Measurements from ENCODE around the gene GLI3. TPM values are rescaled to one million over a fixed set of nuclear protein-coding genes. Genes with fewer than 3 reads are reported as not detected.

GLI3 gene
- 10 to 100 TPM in 1 of 2 donors, 1 to 10 TPM in 1; 9.2 to 14.7 TPM for total RNA-seq

DNA sequence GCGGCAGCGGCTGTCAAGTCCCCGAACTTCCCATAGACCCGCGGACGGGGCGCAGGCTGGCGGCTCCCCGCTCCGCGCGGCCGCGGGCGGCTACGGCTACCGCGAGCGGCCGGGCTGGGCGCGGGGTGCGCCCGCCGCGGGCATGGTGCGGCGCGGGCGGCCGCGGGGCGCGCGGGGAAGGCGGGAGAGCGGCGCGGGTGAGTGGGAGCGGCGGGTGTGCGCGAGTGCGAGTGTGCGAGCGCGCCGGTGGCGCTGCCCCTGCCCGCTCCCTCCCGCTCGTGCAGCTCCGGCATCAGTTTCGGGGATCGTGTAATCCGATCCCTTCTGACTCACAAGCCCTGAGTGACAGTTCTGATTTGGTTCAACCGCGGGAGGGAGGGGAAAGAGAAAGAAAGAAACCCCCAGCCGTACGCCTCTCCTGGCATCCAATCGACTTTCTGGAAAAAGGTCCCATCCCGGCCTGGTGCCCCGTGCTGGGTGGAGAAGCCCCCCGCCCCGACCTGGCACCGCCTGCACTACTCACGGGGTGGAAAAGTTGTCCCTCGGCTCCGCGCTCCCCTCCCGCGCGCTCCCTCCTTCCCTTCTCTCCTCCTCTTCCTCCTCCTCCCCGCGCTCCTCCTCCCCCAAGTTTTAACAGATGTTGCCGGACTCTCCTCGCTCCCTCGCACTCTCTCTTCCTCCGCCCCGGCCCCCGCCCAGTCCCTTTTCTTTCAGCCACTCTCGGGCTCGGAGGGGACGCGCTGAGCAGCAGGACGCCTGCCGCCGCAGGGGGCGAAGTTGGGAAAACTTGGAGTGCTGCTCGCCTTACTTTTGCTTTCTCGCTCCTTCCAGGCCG, at the start of gene GLI3:
Gene GLI3 (minus strand): TSS at position 234 of the 835 bp plus-strand sequence. CDS start 13,956 bp downstream, outside the sequence.
- Histone ChIP-seq H3K9me3 (no peaks in the 10 kb centered on the region), H3K36me3 (no peaks in the 10 kb centered on the region), H3K4me3 (peak within 1 kb of the TSS; percentile 66 to 70), H3K4me1 (replicated peaks) (peaks cover 3% of the 10 kb centered on the region), H3K27me3 (replicated peaks; ENCODE audit: insufficient read depth) (no peaks in the 10 kb centered on the region), H3K27ac (peak within 1 kb of the TSS; percentile 87)
- 1% methylated on average over 79 of the region's 92 CpGs for WGBS
- TF ChIP-seq, protein P1, sequence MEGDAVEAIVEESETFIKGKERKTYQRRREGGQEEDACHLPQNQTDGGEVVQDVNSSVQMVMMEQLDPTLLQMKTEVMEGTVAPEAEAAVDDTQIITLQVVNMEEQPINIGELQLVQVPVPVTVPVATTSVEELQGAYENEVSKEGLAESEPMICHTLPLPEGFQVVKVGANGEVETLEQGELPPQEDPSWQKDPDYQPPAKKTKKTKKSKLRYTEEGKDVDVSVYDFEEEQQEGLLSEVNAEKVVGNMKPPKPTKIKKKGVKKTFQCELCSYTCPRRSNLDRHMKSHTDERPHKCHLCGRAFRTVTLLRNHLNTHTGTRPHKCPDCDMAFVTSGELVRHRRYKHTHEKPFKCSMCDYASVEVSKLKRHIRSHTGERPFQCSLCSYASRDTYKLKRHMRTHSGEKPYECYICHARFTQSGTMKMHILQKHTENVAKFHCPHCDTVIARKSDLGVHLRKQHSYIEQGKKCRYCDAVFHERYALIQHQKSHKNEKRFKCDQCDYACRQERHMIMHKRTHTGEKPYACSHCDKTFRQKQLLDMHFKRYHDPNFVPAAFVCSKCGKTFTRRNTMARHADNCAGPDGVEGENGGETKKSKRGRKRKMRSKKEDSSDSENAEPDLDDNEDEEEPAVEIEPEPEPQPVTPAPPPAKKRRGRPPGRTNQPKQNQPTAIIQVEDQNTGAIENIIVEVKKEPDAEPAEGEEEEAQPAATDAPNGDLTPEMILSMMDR (IDR thresholded peaks at IDR 0.05) = peak in 2 of 4 experiments; percentile 28 to 29
- peak; percentile 62 for TF ChIP-seq POLR2AphosphoS5 (IDR thresholded peaks at IDR 0.05)
- TF ChIP-seq POLR2A (IDR thresholded peaks at IDR 0.05) = peak; percentile 63
- peak; percentile 84 for DNase-seq (ENCODE audit: low spot score)
- intact Hi-C loops (cut with DNase I) = loop anchor here (5.0 to 10.0 kb wide), 5 partner anchors 65 to 458 kb away; no protein-coding TSS in a partner anchor

DNA sequence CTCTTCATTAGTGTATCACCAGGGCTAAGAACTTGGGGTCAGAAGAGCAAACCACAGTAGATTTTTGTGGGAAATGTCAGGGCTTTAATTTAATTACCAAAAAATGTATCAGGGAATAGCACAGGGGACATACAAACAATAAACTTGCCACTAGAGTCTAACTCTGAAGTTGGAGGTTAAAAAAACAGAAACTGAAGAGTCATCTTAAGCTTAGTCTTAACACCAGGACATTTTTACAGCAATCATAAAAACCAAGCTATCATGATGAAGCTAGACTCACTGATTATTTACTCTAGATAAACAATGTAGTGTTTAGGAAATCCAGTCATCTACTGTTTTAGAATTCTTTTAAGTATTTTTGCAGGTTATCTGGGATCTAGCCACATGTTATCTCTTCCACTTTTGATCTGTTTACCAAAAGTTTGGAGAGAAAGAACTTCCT, 48.4 kb upstream of the GLI3 start:
- Histone ChIP-seq H3K27ac (no peak overlapping the region), H3K27me3 (replicated peaks; ENCODE audit: insufficient read depth) (no peaks in the 10 kb centered on the region), H3K36me3 (no peaks in the 10 kb centered on the region), H3K4me1 (replicated peaks) (no peaks in the 10 kb centered on the region), H3K4me3 (no peak overlapping the region), H3K9me3 (no peaks in the 10 kb centered on the region)
- TF ChIP-seq POLR2AphosphoS5 (IDR thresholded peaks at IDR 0.05) (no peak), POLR2A (IDR thresholded peaks at IDR 0.05) (no peak)
- TF ChIP-seq, protein P1 (IDR thresholded peaks at IDR 0.05) = no peak
- no peak for DNase-seq (ENCODE audit: low spot score)
- intact Hi-C loops (cut with DNase I) = no loop called here

DNA sequence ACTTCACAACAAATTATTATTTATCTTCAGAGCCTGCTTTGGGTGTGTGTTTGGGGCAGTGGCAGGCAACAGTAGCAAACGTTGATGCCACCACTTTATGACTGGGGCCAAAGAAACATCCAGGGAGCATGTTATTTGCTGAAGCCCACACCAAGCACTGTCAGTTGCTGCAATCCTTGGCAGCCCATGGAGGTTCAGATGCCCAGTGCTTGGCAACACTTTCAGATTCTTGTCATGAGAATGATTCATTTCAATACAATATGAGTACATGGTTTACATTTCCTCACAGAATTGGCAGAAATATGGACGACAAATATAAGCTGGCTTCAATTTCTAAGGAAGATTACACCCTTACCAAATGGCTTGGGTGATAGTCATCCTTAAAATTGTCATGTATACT, 46.5 kb upstream of the GLI3 start:
- TF ChIP-seq POLR2AphosphoS5 (IDR thresholded peaks at IDR 0.05) (peak; percentile 37), POLR2A (IDR thresholded peaks at IDR 0.05) (no peak)
- TF ChIP-seq, protein P1 (IDR thresholded peaks at IDR 0.05) = no peak
- no peaks in the 10 kb centered on the region for H3K4me1 ChIP-seq (replicated peaks)
- intact Hi-C loops (cut with DNase I) = no loop called here
- WGBS = 19% methylated on average over 2 of the region's 2 CpGs
- no peak overlapping the region for H3K4me3 ChIP-seq
- DNase-seq (ENCODE audit: low spot score) = peak; percentile 43
- H3K27ac ChIP-seq = no peak overlapping the region
- no peaks in the 10 kb centered on the region for H3K9me3 ChIP-seq
- H3K27me3 ChIP-seq (replicated peaks; ENCODE audit: insufficient read depth) = no peaks in the 10 kb centered on the region
- H3K36me3 ChIP-seq = no peaks in the 10 kb centered on the region

DNA sequence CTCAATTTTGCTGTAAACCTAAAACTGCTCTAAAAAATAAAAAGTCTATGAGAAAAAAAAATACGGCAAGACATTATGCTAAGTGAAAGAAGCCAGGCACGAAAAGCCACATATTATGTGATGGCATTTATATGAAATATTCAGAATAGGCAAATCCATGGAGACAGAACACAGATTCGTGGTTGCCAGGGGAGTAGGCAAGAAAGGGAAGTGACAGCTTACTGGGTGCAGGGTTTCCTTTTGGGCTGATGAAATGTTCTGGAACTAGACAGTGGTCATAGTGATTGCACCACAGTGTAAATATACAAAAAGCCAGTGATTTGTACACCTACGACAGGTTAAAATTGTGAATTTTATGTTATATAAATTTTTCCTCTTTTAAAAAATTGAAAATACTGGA, 41.3 kb upstream of the GLI3 start:
- intact Hi-C loops (cut with DNase I) = no loop called here

More for the DNA sequence above, 41.3 kb upstream of the GLI3 start:
- WGBS = 89% methylated on average over 4 of the region's 4 CpGs
- DNase-seq (ENCODE audit: low spot score) = no peak
- Histone ChIP-seq H3K4me1 (replicated peaks) (no peaks in the 10 kb centered on the region), H3K27me3 (replicated peaks; ENCODE audit: insufficient read depth) (no peaks in the 10 kb centered on the region), H3K27ac (no peak overlapping the region), H3K4me3 (no peak overlapping the region), H3K36me3 (no peaks in the 10 kb centered on the region), H3K9me3 (no peaks in the 10 kb centered on the region)
- no peak for TF ChIP-seq POLR2A (IDR thresholded peaks at IDR 0.05)
- TF ChIP-seq POLR2AphosphoS5 (IDR thresholded peaks at IDR 0.05) = no peak
- TF ChIP-seq, protein P1 (IDR thresholded peaks at IDR 0.05) = no peak
